NB4 (cell line): Measurements from ENCODE around the gene CAMK2G.

Experiments used
- DNase-seq: peaks from one replicate; pipeline ENCODE4 v3.0.0; 2010; ENCODE audit warnings: low read depth
- H3K4me3 ChIP-seq: one replicate; pipeline ENCODE4 v1.5.1; 2011; ENCODE audit warnings: mild to moderate bottlenecking, low read depth, low read length, moderate library complexity
- MYC ChIP-seq: IDR thresholded peaks from 2 replicates; pipeline ENCODE4 v1.6.1; 2011; ENCODE audit warnings: low read depth, low read length
- POLR2A ChIP-seq: IDR thresholded peaks from 2 replicates; pipeline ENCODE4 v1.6.1; 2011; ENCODE audit warnings: mild to moderate bottlenecking; ENCODE audit not compliant: insufficient read length; ENCODE audit errors: extremely low read depth
- TF ChIP-seq, protein P1 (sequence below): IDR thresholded peaks from one replicate; pipeline ENCODE4 v1.5.1; 2012; ENCODE audit warnings: low read depth, low read length
- TF ChIP-seq, protein P2 (sequence below): IDR thresholded peaks from 2 replicates; pipeline ENCODE4 v1.6.1; 2011; ENCODE audit warnings: low read depth, low read length

The CAMK2G gene

DNA sequence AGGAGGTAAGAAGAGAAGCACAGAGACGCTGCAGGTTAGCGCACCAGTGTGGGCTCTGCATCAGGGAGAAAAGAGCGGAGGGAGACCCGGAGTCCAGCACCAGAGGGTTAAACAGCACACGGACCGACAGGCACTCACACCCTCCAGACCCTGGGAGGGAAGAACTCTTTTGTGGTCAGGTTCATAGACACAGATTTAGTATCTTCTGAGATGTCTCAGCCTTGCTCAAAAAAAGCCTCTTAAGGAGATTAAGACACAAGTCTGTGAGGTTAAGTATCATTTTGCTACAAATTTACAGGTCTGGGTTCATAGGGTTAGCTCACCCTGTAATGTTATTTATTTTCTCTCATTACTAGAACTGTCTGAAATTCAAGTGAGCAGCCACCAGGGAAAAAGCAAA, 46.2 kb downstream of the CAMK2G start:
- H3K4me3 ChIP-seq, result no peak overlapping the region
- DNase-seq, result no peak
- TF ChIP-seq, protein P1, sequence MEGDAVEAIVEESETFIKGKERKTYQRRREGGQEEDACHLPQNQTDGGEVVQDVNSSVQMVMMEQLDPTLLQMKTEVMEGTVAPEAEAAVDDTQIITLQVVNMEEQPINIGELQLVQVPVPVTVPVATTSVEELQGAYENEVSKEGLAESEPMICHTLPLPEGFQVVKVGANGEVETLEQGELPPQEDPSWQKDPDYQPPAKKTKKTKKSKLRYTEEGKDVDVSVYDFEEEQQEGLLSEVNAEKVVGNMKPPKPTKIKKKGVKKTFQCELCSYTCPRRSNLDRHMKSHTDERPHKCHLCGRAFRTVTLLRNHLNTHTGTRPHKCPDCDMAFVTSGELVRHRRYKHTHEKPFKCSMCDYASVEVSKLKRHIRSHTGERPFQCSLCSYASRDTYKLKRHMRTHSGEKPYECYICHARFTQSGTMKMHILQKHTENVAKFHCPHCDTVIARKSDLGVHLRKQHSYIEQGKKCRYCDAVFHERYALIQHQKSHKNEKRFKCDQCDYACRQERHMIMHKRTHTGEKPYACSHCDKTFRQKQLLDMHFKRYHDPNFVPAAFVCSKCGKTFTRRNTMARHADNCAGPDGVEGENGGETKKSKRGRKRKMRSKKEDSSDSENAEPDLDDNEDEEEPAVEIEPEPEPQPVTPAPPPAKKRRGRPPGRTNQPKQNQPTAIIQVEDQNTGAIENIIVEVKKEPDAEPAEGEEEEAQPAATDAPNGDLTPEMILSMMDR, result no peak
- TF ChIP-seq MYC, result no peak
- no peak for TF ChIP-seq POLR2A
- TF ChIP-seq, protein P2, sequence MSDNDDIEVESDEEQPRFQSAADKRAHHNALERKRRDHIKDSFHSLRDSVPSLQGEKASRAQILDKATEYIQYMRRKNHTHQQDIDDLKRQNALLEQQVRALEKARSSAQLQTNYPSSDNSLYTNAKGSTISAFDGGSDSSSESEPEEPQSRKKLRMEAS, result no peak

DNA sequence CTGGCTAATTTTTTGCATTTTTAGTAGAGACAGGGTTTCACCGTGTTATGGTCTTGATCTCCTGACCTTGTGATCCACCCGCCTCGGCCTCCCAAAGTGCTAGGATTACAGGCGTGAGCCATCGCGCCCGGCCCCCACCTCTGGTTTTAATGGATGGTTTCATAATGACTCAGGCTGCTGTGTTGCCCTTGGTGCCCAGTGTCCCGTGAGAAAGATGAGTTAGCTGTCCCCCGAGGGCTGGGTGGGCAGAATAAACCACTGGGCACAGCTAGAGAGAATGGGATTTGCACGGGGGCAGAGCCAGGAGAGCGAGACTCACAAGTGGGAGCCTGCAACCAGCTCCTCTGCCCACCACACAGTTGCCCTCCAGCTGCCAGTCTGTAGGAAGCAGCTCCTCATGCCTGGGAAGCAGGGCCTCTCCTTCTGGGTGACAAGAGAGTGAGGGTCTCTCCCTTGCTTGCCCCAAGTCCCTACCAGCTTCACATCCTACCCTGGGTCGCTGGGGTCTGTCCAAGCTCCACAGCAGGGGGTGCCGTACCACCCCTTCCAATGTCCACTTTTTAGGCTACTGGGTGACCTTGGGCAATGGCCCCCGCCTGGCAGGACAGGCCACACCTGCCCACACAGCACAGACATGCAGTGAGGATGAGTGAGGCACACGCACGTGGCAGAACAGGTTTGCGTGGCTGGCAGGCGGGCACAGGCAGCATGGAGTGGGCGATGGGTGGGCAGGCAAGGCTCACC, 46.8 kb downstream of the CAMK2G start:
- TF ChIP-seq POLR2A (no peak), MYC (no peak)
- TF ChIP-seq, protein P1, result no peak
- TF ChIP-seq, protein P2, result no peak
- H3K4me3 ChIP-seq, result no peak overlapping the region
- DNase-seq, result no peak

DNA sequence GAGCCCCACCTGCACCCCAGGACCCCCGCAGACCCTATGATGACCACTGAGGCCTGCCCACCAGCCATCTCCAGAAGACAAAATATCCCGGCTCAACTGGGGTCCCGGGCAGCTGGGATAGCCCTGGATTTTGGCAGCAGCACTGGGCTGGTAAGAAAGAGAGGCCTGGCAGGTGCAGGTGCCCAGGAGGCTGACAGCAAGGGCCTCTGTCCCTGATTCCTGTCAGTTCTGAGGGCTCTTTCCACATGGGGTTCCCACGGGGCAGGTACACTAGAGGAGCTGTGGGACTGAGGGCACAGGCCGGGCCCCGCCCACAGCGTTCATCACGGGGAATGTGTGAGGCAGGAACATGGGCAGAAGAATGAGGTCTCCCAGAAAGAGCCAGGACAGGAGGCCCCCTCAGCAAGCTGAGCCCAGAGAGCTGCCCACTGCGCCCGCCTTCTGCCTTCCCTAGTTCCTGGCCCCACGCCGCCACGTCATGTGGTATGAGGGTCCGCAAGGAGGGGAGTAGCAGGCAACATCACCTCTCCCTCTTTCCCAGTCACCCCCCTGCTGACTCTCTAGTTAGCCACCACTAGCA, 50.1 kb downstream of the CAMK2G start:
- no peak for DNase-seq
- TF ChIP-seq, protein P2, result no peak
- TF ChIP-seq MYC, result no peak
- TF ChIP-seq, protein P1, result no peak
- no peak for TF ChIP-seq POLR2A
- no peak overlapping the region for H3K4me3 ChIP-seq

DNA sequence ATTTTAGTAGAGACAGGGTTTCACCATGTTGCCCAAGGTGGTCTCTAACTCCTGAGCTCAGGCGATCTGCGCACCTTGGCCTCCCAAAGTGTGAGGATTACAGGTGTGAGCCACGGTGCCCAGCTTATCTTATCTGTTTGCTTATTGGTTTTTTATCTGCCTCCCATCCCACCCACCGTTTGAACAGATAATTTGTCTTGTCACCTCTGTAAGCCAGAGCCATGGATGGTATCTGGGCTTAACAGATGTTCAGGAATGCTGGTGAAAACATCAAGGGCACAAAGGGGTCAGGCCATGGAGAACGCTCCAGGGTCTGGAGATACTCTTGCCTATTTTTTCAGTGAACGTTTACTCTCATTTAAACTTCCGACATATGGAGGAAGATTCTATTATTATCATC, 51.0 kb downstream of the CAMK2G start:
- TF ChIP-seq, protein P1, result no peak
- TF ChIP-seq POLR2A (no peak), MYC (no peak)
- TF ChIP-seq, protein P2, result no peak
- no peak overlapping the region for H3K4me3 ChIP-seq
- DNase-seq, result no peak

DNA sequence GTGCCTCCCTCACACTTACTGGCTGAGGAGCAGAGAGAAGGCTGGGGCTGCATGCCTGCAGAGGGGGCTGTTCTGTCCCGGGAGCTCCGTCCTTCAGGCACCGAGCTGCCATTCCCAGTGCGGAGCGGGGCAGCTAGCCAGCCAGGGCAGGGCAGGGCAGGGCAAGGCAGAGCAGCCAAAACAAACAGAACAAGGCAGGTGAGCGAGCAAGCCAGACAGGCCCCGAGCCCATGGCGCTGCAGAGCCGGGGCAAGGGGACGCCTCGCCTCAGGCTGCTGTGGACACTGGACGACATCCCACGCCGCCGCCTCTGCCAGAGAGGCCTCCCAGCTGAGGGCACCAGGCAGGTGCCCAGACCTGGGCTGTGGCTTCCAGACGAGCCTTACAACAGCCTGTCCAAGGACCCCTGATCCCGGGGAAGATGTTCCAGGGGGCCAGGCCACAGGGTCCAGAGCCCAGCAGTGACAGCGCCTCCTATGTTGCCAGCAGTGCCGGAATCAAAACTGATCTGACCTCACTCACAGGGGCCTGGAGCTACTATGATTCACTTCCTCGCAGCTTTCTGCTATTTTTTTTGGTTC, 54.8 kb downstream of the CAMK2G start:
- no peak for TF ChIP-seq MYC
- TF ChIP-seq, protein P2, result no peak
- no peak for TF ChIP-seq POLR2A
- TF ChIP-seq, protein P1, result no peak
- DNase-seq, result no peak
- no peak overlapping the region for H3K4me3 ChIP-seq
